SW480 (cell line): ENCODE data around the gene DISC1.

Source experiments
- DNase-seq: peaks from one replicate; pipeline ENCODE4 v3.0.0-alpha.2; 2016; ENCODE audit warnings: low spot score

DISC1 gene

GRCh38 chr1:232046451-232047306 lies 420.1 kb downstream of the DISC1 start:
- no peak for DNase-seq

DNA sequence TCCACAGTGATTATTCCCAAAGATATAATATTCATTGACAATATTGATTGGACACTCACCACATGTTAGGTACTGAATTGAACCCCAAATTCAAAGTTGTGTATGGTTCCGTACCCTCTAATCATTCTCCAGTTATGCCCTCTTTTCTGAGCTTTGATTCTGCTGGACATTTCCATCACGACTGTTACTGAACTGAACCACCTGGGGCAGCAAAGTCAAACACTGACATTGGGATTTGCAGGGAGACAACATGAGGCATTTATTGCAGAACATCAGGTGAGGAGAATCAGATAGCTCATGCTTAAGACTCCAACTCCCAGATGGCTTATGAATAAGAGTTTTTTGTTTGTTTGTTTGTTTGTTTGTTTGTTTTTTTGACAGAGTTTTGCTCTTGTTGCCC lies 420.9 kb downstream of the DISC1 start:
- peak; percentile 9 for DNase-seq

- DNase-seq: no peak
These were observed 421.9 kb downstream of the DISC1 start for GRCh38 chr1:232048481-232048880.

GRCh38 chr1:232049335-232049734 lies 422.7 kb downstream of the DISC1 start:
- no peak for DNase-seq

- DNase-seq: no peak
These were observed 430.8 kb downstream of the DISC1 start for GRCh38 chr1:232057217-232057895.

DNA sequence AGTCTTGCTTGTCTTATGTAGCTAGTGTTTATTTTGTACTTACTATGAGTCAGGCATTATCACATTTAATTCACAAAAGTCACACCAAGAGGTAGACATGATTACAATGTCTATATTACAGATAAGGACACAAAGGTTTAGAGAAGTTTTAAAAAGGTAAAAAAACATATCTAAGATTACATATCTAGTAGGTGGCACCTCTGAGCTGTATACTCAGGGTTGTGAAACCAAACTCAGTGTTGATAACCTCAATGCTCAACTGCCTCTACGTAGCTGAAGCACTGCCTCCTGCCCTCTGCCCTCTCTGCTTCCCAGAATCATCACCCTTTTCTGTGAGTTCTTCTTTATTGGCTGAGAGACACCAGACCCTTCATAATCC lies 431.3 kb downstream of the DISC1 start:
- DNase-seq: no peak

GRCh38 chr1:232059726-232060374 lies 433.3 kb downstream of the DISC1 start:
- no peak for DNase-seq

DNA sequence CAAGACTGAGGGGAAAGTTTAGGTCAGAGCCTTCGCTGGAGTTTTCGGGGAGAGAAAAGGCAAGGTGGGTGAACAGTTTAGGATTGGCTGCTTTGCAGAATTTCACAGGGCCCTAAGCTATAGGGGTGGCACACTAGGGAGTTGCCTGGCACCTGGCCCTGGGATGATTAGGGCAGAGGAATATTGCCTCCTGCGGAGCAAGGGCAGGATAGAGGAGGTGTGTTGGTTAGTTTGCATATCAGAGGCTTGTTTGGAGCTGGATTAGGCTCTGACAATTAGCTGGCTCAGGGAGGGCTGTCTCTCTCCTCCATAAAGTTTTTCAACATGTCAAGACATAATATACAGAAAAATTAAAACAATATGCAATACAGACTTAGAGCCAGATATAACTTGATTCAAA lies 436.4 kb downstream of the DISC1 start:
- no peak for DNase-seq

GRCh38 chr1:232066521-232066920 lies 439.9 kb downstream of the DISC1 start:
- no peak for DNase-seq

- no peak for DNase-seq
These were observed 447.7 kb downstream of the DISC1 start for GRCh38 chr1:232074265-232074664.

DNA sequence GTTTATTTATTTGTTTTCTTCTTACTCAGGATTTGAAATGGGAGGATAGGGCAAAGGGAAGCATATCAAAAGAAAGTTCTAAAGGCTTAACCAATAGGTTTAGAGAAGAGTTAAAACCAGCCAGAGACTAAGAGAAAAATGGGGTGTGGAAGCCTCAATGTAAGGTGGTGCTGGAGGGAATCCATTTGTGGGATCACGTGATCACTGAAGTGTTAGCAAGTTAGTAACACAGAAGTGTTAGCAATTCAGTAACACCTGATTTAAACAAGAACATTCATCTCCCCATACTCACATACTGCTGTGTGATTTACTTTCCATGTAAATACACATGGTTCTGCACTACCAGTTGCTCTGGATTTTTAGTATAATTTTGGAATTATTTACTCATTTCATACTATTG lies 451.2 kb downstream of the DISC1 start:
- DNase-seq: no peak

GRCh38 chr1:232084584-232085223 lies 458.1 kb downstream of the DISC1 start:
- peak; percentile 25 for DNase-seq

DNA sequence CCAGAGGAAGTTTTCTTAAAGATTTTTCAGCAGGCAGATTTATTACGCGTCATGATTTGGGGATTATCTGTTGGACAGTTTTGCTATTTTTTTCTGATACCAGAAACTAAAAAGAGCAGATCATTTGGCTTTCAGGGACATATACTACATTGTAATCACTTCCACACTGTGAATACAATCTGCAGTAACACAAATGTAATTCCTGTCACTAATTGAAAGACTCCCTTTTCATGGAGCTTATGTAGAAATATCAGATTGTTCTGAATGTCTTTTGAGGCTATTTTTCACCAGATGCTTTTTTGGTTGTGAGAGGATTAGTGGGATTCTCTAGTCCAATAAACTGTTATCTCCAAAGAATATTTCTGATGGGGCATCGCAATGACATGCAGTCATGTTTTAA lies 464.2 kb downstream of the DISC1 start:
- no peak for DNase-seq
